Measurements from ENCODE around the gene ARSA.

- TF ChIP-seq GABPA (IDR thresholded peaks at IDR 0.05 in 1 of 2, conservative IDR thresholded peaks at IDR 0.05 in 1 of 2) (no peak), CTCF (IDR thresholded peaks at IDR 0.05; ENCODE audit: low read depth, low read length, missing input control) (no peak), REST (IDR thresholded peaks at IDR 0.05) (no peak), FOXA1 (IDR thresholded peaks at IDR 0.05) (no peak), YY1 (IDR thresholded peaks at IDR 0.05) (no peak), JUND (IDR thresholded peaks at IDR 0.05) (no peak), TAF1 (conservative IDR thresholded peaks at IDR 0.05) (no peak), EGR1 (IDR thresholded peaks at IDR 0.05; ENCODE audit: low read depth in 2 of 2) (no peak), SP1 (IDR thresholded peaks at IDR 0.05) (no peak), MAX (IDR thresholded peaks at IDR 0.05) (no peak), ZBTB33 (IDR thresholded peaks at IDR 0.05) (no peak), RAD21 (IDR thresholded peaks at IDR 0.05) (no peak)
Observed at GRCh38 chr22:50633086-50633485, 5.1 kb upstream of the ARSA start.
